ENCODE results near the gene PATJ.

PATJ gene

DNA sequence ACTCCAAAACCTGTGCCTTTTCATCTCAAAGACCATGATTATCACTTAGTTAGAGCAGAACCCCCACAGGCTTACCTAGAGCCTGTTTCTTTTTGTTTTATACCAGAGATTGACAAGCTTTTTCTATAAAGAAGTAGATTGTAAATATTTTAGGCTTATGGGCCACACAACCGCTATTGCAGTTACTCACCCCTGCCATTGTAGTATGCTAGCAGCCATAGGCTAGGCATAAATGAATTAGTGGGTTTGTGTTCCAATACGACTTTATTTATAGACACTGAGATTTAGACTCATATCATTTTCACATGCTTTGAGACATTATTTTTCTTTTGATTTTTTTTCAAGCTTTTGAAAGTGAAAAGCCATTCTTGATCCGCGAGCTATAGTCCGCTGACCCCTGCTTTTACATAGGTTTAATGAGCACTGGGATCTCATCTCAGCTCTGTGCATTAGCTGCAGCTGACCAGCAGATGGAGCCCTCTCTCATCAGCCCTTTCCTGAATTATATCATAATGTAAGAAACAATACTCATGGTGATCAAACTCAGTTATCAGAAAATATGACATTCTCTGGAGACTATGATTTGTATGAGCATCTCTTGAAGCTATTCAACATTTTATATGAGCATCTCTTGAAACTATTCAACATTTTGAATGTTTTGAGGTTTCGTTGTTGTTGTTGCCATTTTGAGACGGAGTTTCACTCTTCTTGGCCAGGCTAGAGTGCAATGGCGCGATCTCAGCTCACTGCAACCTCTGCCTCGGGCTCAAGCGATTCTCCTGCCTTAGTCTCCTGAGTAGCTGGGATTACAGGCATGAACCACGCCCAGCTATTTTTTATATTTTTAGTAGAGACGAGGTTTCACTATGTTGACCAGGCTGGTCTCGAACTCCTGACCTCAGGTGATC, 340.4 kb downstream of the PATJ start:
- TF ChIP-seq, protein P1, sequence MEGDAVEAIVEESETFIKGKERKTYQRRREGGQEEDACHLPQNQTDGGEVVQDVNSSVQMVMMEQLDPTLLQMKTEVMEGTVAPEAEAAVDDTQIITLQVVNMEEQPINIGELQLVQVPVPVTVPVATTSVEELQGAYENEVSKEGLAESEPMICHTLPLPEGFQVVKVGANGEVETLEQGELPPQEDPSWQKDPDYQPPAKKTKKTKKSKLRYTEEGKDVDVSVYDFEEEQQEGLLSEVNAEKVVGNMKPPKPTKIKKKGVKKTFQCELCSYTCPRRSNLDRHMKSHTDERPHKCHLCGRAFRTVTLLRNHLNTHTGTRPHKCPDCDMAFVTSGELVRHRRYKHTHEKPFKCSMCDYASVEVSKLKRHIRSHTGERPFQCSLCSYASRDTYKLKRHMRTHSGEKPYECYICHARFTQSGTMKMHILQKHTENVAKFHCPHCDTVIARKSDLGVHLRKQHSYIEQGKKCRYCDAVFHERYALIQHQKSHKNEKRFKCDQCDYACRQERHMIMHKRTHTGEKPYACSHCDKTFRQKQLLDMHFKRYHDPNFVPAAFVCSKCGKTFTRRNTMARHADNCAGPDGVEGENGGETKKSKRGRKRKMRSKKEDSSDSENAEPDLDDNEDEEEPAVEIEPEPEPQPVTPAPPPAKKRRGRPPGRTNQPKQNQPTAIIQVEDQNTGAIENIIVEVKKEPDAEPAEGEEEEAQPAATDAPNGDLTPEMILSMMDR (conservative IDR thresholded peaks at IDR 0.05; ENCODE audit: low read depth, low read length), result peak; percentile 99
- peak; percentile 70 for DNase-seq (ENCODE audit: low read depth)
- no peak overlapping the region for H3K4me3 ChIP-seq (ENCODE audit: low read depth, low read length)

DNA sequence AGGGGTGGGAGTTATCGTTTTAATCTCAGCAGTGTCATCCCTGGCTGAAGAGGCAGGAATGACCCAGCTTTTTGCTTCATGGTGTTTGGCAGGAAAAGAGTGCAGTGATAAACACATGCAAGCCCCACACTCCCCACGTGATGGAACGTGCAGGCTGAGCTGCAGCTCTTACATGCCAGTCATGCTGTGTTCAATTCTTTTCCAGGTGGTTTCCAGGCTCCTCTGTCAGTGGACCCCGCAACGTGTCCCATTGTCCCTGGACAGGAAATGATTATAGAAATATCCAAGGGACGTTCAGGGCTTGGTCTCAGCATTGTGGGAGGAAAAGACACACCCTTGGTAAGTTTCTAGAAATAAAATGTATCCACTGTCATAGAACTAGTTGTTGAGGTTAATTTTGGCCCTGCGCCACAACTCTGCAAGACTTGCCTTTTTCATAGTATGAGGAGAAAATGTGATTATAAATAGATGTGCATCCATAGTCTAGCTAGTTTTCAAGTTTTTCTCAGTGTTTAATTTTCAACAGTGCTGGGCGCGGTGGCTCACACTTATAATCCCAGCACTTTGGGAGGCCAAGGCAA, 342.1 kb downstream of the PATJ start:
- H3K4me3 ChIP-seq (ENCODE audit: low read depth, low read length), result no peak overlapping the region
- TF ChIP-seq, protein P1 (conservative IDR thresholded peaks at IDR 0.05; ENCODE audit: low read depth, low read length), result no peak
- DNase-seq (ENCODE audit: low read depth), result peak; percentile 55

- no peak overlapping the region for H3K4me3 ChIP-seq (ENCODE audit: low read depth, low read length)
- TF ChIP-seq, protein P1 (conservative IDR thresholded peaks at IDR 0.05; ENCODE audit: low read depth, low read length), result no peak
- DNase-seq (ENCODE audit: low read depth), result no peak
Measured at GRCh38 chr1:62088439-62088838, 346.2 kb downstream of the PATJ start.

DNA sequence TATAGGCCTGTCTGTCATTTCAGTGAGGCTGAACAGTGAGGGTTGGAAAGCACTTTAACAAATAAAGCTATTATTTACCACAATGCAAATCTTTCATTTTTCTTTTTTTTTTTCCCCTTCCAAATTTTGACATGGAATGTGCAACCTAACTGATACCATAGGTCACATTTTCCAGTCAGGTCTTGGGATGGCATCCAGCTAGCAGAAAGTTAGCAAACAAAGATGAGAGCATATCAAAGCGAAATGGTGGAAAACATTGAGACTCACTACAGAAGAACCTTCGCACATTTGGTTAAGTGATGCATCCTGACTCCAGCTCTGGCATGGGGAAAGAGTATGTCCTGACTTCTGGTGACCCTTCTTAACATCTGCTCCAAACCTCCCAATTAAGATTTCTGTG, 347.3 kb downstream of the PATJ start:
- TF ChIP-seq, protein P1 (conservative IDR thresholded peaks at IDR 0.05; ENCODE audit: low read depth, low read length), result no peak
- no peak for DNase-seq (ENCODE audit: low read depth)
- no peak overlapping the region for H3K4me3 ChIP-seq (ENCODE audit: low read depth, low read length)

- TF ChIP-seq, protein P1 (conservative IDR thresholded peaks at IDR 0.05; ENCODE audit: low read depth, low read length), result no peak
- no peak overlapping the region for H3K4me3 ChIP-seq (ENCODE audit: low read depth, low read length)
- DNase-seq (ENCODE audit: low read depth), result no peak
Measured at GRCh38 chr1:62090016-62090415, 347.7 kb downstream of the PATJ start.

DNA sequence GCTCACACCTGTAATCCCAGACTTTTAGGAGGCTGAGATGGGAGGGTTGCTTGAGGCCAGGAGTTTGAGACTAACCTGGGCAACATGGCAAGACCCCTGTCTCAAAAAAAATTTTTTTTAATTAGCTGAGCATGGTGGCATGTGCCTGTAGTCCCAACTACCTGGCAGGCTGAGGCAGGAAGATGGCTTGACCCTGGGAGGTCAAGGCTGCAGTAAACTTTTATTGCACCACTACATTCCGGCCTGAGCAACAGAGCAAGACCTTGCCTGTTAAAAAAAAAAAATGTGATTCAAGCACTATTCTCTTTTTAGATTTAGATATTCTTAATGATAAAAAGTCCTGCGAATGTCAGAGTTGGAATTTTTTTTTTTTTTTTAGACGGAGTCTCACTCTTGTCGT, 349.8 kb downstream of the PATJ start:
- no peak overlapping the region for H3K4me3 ChIP-seq (ENCODE audit: low read depth, low read length)
- no peak for DNase-seq (ENCODE audit: low read depth)
- TF ChIP-seq, protein P1 (conservative IDR thresholded peaks at IDR 0.05; ENCODE audit: low read depth, low read length), result no peak

Measured in choroid plexus epithelial cell (primary cell).